ENCODE data around the gene TMEM212. TPM values are rescaled to one million over a fixed set of nuclear protein-coding genes. Genes with fewer than 3 reads are reported as not detected.

Gene TMEM212
- total RNA-seq, result not detected
- polyA plus RNA-seq (2013, experiment 1 of 2), result not detected
- polyA plus RNA-seq (2013, experiment 2 of 2), result not detected
- 0 to 0.08 (median 0) reads per million in 172 experiments for total RNA-seq

DNA sequence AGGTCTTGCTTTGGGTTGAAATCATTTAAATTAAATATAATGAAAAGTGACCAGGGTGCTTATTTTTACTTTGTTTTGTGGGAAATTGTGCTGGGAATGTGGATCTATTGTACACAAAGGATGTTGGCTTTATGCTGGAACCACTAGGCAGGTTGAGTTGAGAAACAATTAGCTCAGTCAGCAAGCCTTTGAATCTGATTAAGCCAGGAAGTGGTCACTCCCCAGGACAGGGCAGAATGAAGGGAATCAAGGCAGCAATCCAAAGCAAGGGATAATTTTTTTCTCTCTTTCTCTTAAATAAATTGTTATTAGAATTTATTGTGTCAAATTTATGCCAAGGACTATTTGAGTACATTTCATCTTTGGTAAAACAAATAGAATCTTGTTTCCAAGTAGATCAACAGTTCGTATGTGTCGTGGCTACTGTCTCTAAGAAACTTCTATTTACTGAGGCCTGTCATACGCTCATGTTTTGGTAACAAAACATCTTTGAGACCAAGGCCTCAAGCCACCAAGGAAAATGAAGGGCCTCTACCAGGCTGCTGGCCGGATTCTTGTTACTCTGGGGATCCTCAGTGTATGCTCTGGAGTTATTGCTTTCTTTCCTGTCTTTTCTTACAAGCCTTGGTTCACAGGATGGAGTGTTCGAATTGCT lies at the start of gene TMEM212:
Gene TMEM212 (plus strand): TSS at position 486 of the 655 bp plus-strand sequence. CDS start 35 bp downstream, at position 521.
- Histone ChIP-seq H3K36me3 (ENCODE audit: insufficient read depth, low read length) (no peaks in the 10 kb centered on the region), H3K9me3 (ENCODE audit: control insufficient read depth in 1 of 2, insufficient read depth in 1 of 2, low read length in 2 of 2) (no peaks in the 10 kb centered on the region), H3K4me1 (ENCODE audit: insufficient read depth, low read length) (no peaks in the 10 kb centered on the region), H3K27ac (ENCODE audit: low read depth in 1 of 2, low read length in 2 of 2) (no peak within 1 kb of the TSS), H3K27me3 (ENCODE audit: control insufficient read depth in 1 of 2, insufficient read depth in 2 of 2, low read length in 2 of 2) (no peaks in the 10 kb centered on the region), H3K4me3 (ENCODE audit: low read length) (no peak within 1 kb of the TSS)
- ATAC-seq (ENCODE audit: poor library complexity), result no peak
- H3K4me3 Mint-ChIP-seq, result no peak within 1 kb of the TSS
- no peaks in the 10 kb centered on the region for H3K27me3 Mint-ChIP-seq
- no peak for TF ChIP-seq CTCF (IDR thresholded peaks at IDR 0.05)
- ChIA-PET POLR2A (no interaction called here), CTCF (no interaction called here)
- no peak within 1 kb of the TSS for H3K27ac Mint-ChIP-seq
- no peaks in the 10 kb centered on the region for H3K36me3 Mint-ChIP-seq (ENCODE audit: low read depth)
- intact Hi-C loops (cut with DNase I, micrococcal nuclease), result no loop called here
- H3K4me1 Mint-ChIP-seq (ENCODE audit: low read depth), result peaks cover 5% of the 10 kb centered on the region
- H3K9me3 Mint-ChIP-seq, result no peaks in the 10 kb centered on the region
- DNase-seq, result no peak

DNA sequence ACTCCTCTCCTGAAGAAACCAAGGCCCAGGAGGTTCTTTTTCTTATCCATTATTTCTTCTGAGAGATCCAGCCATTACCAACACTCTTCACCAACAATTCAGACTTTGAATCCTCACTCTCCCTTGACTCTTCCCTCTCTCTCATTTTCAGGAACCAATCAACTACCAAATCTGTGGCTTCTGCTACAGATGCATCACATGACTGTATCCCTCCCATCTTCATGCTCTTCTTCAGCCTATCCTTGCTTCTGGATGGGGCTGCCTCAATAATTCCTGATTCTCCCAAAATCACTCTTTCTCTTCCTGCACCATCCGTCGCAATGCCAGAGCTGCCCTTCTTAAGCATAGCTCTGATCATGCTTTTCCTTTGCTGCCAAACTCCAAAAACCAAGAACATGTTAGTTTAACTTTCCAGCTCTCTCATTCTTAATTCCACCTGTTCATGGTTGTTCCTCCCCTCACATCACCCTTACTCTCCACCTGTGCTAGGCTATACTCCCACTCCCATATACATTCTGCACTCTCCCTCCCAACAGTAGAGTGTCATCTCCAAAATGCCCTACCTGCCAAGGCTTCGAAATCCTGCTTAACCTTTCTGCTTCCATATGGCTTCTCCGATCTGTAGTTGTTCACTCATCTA lies 46.4 kb upstream of the TMEM212 start:
- ChIA-PET POLR2A (no interaction called here), CTCF (interaction anchor here (0.7 kb wide), 1 partner anchor 24 kb away, joined by 3 read pairs; no protein-coding TSS in a partner anchor)
- DNase-seq (no peak), ATAC-seq (ENCODE audit: poor library complexity) (no peak)
- intact Hi-C loops (cut with DNase I, micrococcal nuclease), result no loop called here
- Mint-ChIP-seq H3K4me3 (no peak overlapping the region), H3K27me3 (no peaks in the 10 kb centered on the region), H3K9me3 (no peaks in the 10 kb centered on the region), H3K36me3 (ENCODE audit: low read depth) (no peaks in the 10 kb centered on the region), H3K4me1 (ENCODE audit: low read depth) (no peaks in the 10 kb centered on the region), H3K27ac (no peak overlapping the region)
- Histone ChIP-seq H3K27me3 (ENCODE audit: control insufficient read depth in 1 of 2, insufficient read depth in 2 of 2, low read length in 2 of 2) (no peaks in the 10 kb centered on the region), H3K4me1 (ENCODE audit: insufficient read depth, low read length) (no peaks in the 10 kb centered on the region), H3K4me3 (ENCODE audit: low read length) (no peak overlapping the region), H3K9me3 (ENCODE audit: control insufficient read depth in 1 of 2, insufficient read depth in 1 of 2, low read length in 2 of 2) (no peaks in the 10 kb centered on the region), H3K27ac (ENCODE audit: low read depth in 1 of 2, low read length in 2 of 2) (no peak overlapping the region), H3K36me3 (ENCODE audit: insufficient read depth, low read length) (no peaks in the 10 kb centered on the region)
- no peak for TF ChIP-seq CTCF (IDR thresholded peaks at IDR 0.05)

GRCh38 chr3:171797265-171797679 lies 45.9 kb upstream of the TMEM212 start:
- no peak overlapping the region for H3K4me3 Mint-ChIP-seq

More at GRCh38 chr3:171797265-171797679, 45.9 kb upstream of the TMEM212 start:
- Mint-ChIP-seq H3K4me1 (ENCODE audit: low read depth) (no peaks in the 10 kb centered on the region), H3K27ac (no peak overlapping the region), H3K9me3 (no peaks in the 10 kb centered on the region), H3K27me3 (peaks cover under 1% of the 10 kb centered on the region), H3K36me3 (ENCODE audit: low read depth) (no peaks in the 10 kb centered on the region)
- Histone ChIP-seq H3K4me1 (ENCODE audit: insufficient read depth, low read length) (no peaks in the 10 kb centered on the region), H3K27ac (ENCODE audit: low read depth in 1 of 2, low read length in 2 of 2) (no peak overlapping the region), H3K36me3 (ENCODE audit: insufficient read depth, low read length) (no peaks in the 10 kb centered on the region), H3K27me3 (ENCODE audit: control insufficient read depth in 1 of 2, insufficient read depth in 2 of 2, low read length in 2 of 2) (no peaks in the 10 kb centered on the region), H3K9me3 (ENCODE audit: control insufficient read depth in 1 of 2, insufficient read depth in 1 of 2, low read length in 2 of 2) (no peaks in the 10 kb centered on the region), H3K4me3 (ENCODE audit: low read length) (no peak overlapping the region)
- CTCF ChIA-PET, result interaction anchor here (0.7 kb wide), 1 partner anchor 24 kb away, joined by 3 read pairs; no protein-coding TSS in a partner anchor
- TF ChIP-seq CTCF (IDR thresholded peaks at IDR 0.05), result no peak
- POLR2A ChIA-PET, result no interaction called here
- DNase-seq (no peak), ATAC-seq (ENCODE audit: poor library complexity) (no peak)
- intact Hi-C loops (cut with DNase I, micrococcal nuclease), result no loop called here

Data from CD4-positive, alpha-beta T cell (primary cell).